Central memory CD4-positive, alpha-beta T cell (primary cell): ENCODE data around the gene PTPRG.

Experiments
- DNase-seq: peaks from one replicate; pipeline ENCODE4 v3.0.0; 2022

Gene PTPRG

GRCh38 chr3:62249855-62250543 is 688.6 kb downstream of the PTPRG start:
- DNase-seq: no peak

GRCh38 chr3:62252438-62253157 is 691.2 kb downstream of the PTPRG start:
- no peak for DNase-seq

- no peak for DNase-seq
Observed at GRCh38 chr3:62253971-62254370, 692.6 kb downstream of the PTPRG start.

GRCh38 chr3:62255758-62256157 is 694.4 kb downstream of the PTPRG start:
- DNase-seq: no peak

- no peak for DNase-seq
Observed at GRCh38 chr3:62259924-62260323, 698.6 kb downstream of the PTPRG start.

- no peak for DNase-seq
Observed at GRCh38 chr3:62260655-62261054, 699.3 kb downstream of the PTPRG start.

GRCh38 chr3:62261121-62261520 is 699.8 kb downstream of the PTPRG start:
- DNase-seq: no peak

GRCh38 chr3:62261736-62262135 is 700.4 kb downstream of the PTPRG start:
- no peak for DNase-seq

- DNase-seq: no peak
Observed at GRCh38 chr3:62265528-62265927, 704.2 kb downstream of the PTPRG start.

- no peak for DNase-seq
Observed at GRCh38 chr3:62266668-62267283, 705.4 kb downstream of the PTPRG start.

GRCh38 chr3:62276658-62277180 is 715.3 kb downstream of the PTPRG start:
- no peak for DNase-seq

GRCh38 chr3:62277450-62277849 is 716.1 kb downstream of the PTPRG start:
- no peak for DNase-seq

GRCh38 chr3:62277986-62278385 is 716.6 kb downstream of the PTPRG start:
- DNase-seq: no peak

GRCh38 chr3:62281726-62282125 is 720.4 kb downstream of the PTPRG start:
- DNase-seq: no peak

- no peak for DNase-seq
Observed at GRCh38 chr3:62284442-62284841, 723.1 kb downstream of the PTPRG start.

- no peak for DNase-seq
Observed at GRCh38 chr3:62287392-62287927, 726.1 kb downstream of the PTPRG start.

GRCh38 chr3:62289922-62290321 is 728.6 kb downstream of the PTPRG start:
- DNase-seq: no peak

GRCh38 chr3:62293051-62293780 is 731.8 kb downstream of the PTPRG start:
- DNase-seq: no peak

- no peak for DNase-seq
Observed at GRCh38 chr3:62295571-62295970, 734.2 kb downstream of the PTPRG start.

GRCh38 chr3:62300617-62301016 is 739.2 kb downstream of the PTPRG start:
- DNase-seq: no peak

GRCh38 chr3:62312201-62312600 is 750.8 kb downstream of the PTPRG start:
- DNase-seq: no peak

- DNase-seq: no peak
Observed at GRCh38 chr3:62316525-62316924, 755.2 kb downstream of the PTPRG start.

- no peak for DNase-seq
Observed at GRCh38 chr3:62318365-62318751, 757.0 kb downstream of the PTPRG start.
